ENCODE measurements around the gene NEK11. TPM values are rescaled to one million over a fixed set of nuclear protein-coding genes. Genes with fewer than 3 reads are reported as not detected.

NEK11 gene
- total and polyA plus RNA-seq, 2 donors (not counting 3 experiments of a cell fraction or from before 2014, with no cell fraction given): 1.7 to 4.3 TPM

DNA sequence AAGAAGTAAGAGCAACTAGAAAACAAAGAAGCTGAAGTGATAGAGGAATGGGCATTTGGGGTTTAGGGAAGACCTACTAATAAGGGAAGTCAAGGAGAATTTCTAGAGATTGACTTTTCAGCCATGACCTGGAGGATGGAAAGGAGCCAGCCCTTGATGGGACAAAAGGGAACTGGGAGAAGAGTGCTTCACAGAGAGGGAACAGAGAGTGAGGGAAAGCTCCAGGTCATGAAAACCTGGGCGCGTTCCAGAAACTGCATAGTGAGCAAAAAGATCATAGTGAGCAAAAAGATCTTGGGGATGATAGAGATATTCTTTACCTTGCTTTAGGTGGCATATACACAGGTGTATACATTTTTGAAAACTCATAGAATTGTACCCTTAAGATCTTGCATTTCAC is 211.8 kb downstream of the NEK11 start:
- BruUV-seq (replicated peaks): no TSS peak

More for the DNA sequence above, 211.8 kb downstream of the NEK11 start:
- ChIA-PET POLR2A (no interaction called here), CTCF (no interaction called here)
- Histone ChIP-seq H3K4me2 (ENCODE audit: insufficient read depth, low read length) (no peak overlapping the region), H4K20me1 (replicated peaks; ENCODE audit: control insufficient read depth, extremely low read depth, insufficient read depth, low read length) (no peaks in the 10 kb centered on the region), H3K27me3 (ENCODE audit: control insufficient read depth in 2 of 2, insufficient read depth in 2 of 2, low read length in 2 of 2) (no peaks in the 10 kb centered on the region), H3K9me3 (replicated peaks; ENCODE audit: control insufficient read depth, insufficient read depth, low read length) (no peaks in the 10 kb centered on the region), H3K4me3 (replicated peaks in 1 of 3; ENCODE audit: insufficient read depth in 1 of 3, low read depth in 1 of 3, low read length in 3 of 3) (no peak overlapping the region), H3K27ac (ENCODE audit: insufficient read depth, low read depth, low read length) (no peak overlapping the region), H3K4me1 (ENCODE audit: control insufficient read depth, extremely low read depth, insufficient read depth, low read length) (no peaks in the 10 kb centered on the region), H2AFZ (ENCODE audit: low read depth, low read length) (no peak overlapping the region), H3K9ac (replicated peaks; ENCODE audit: extremely low read depth, insufficient read depth, low read length) (no peak overlapping the region), H3K79me2 (ENCODE audit: control insufficient read depth, insufficient read depth, low read length) (no peaks in the 10 kb centered on the region), H3K36me3 (ENCODE audit: control insufficient read depth in 2 of 2, extremely low read depth in 1 of 2, insufficient read depth in 2 of 2, low read length in 2 of 2) (no peaks in the 10 kb centered on the region), H3K9me1 (replicated peaks; ENCODE audit: control insufficient read depth, extremely low read depth, insufficient read depth, low read length) (no peaks in the 10 kb centered on the region)
- DNase-seq (ENCODE audit: low read depth, low spot score) (no peak), FAIRE-seq (no peak)
- dilution Hi-C loops (cut with MboI; ENCODE audit: extremely low pct_ligation_motif_present, low sequenced_read_pairs) (no loop called here), intact Hi-C loops (cut with micrococcal nuclease) (no loop called here)
- TF ChIP-seq JUN (IDR thresholded peaks at IDR 0.05; ENCODE audit: borderline replicate concordance, insufficient read depth, insufficient read length, low read depth) (no peak), POLR2A (IDR thresholded peaks at IDR 0.05; ENCODE audit: low read depth, low read length) (no peak), CTCF (IDR thresholded peaks at IDR 0.05; ENCODE audit: extremely low read depth in 1 of 2, insufficient read depth in 1 of 2, low read depth in 1 of 2, low read length in 2 of 2) (no peak), EZH2 (IDR thresholded peaks at IDR 0.05; ENCODE audit: borderline replicate concordance, low read depth, low read length, severe bottlenecking) (no peak), POLR2AphosphoS5 (IDR thresholded peaks at IDR 0.05; ENCODE audit: insufficient read depth, low read depth, low read length) (no peak), FOS (IDR thresholded peaks at IDR 0.05; ENCODE audit: borderline replicate concordance, insufficient read depth, low read length) (no peak), MYC (IDR thresholded peaks at IDR 0.05; ENCODE audit: low read depth, low read length) (no peak), GATA2 (IDR thresholded peaks at IDR 0.05; ENCODE audit: insufficient read depth, insufficient read length, low read depth, low read length) (no peak)
- TF ChIP-seq, protein P1, sequence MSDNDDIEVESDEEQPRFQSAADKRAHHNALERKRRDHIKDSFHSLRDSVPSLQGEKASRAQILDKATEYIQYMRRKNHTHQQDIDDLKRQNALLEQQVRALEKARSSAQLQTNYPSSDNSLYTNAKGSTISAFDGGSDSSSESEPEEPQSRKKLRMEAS (IDR thresholded peaks at IDR 0.05; ENCODE audit: insufficient read depth, insufficient read length): no peak
